T-helper 1 cell treated with Interleukin-12 subunit alpha and Interleukin-12 subunit beta and Interleukin-4 antibody, amounts not matched to agents 30 ng/mL and 1 ng/mL, for 36 hours (primary cell): ENCODE data around the gene CAMK1. TPM values are rescaled to one million over a fixed set of nuclear protein-coding genes. Genes with fewer than 3 reads are reported as not detected.

Source experiments
- intact Hi-C: fragments of 100-400 bp; cut with micrococcal nuclease; formaldehyde crosslinking; loops from one replicate; pipeline ENCODE4 v1.15.1; 2024
- total RNA-seq: library from RNA; stranded (reverse); gene quantifications from 2 replicates; pipeline ENCODE4 v1.2.3, GENCODE V29; 2022

The CAMK1 gene
- total RNA-seq, 1 donor from 2014 or later = 22.6 TPM

DNA sequence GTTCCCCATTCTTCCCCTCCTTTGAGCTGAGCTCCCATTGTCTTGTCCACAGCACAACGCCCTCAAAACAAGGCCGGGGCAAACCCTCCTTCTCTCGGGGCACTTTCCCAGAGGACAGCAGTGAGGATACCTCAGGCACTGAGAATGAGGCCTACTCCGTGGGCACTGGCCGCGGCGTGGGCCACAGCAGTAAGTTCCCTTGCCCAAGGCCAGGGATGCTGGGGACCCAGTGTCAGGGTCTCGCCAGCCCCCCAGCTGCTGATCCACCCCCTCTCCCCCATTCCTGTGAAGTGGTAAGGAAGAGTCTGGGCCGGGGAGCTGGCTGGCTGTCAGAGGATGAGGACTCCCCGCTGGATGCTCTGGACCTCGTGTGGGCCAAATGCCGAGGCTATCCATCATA is 24.2 kb downstream of the CAMK1 start:
- intact Hi-C loops = no loop called here

DNA sequence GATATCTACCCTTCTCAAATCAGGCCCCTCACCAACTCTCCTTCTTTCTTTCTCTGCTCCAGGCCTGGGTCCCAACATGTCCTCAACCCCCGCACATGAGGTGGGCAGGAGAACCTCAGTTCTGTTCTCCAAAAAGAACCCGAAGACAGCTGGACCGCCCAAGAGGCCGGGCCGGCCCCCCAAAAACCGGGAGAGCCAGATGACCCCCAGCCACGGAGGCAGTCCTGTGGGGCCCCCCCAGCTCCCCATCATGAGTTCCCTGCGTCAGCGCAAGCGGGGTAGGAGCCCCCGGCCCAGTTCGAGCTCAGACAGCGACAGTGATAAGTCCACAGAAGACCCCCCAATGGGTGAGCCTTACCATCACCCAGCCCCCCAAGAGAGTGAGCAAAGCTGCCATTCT is 25.6 kb downstream of the CAMK1 start:
- intact Hi-C loops = no loop called here

DNA sequence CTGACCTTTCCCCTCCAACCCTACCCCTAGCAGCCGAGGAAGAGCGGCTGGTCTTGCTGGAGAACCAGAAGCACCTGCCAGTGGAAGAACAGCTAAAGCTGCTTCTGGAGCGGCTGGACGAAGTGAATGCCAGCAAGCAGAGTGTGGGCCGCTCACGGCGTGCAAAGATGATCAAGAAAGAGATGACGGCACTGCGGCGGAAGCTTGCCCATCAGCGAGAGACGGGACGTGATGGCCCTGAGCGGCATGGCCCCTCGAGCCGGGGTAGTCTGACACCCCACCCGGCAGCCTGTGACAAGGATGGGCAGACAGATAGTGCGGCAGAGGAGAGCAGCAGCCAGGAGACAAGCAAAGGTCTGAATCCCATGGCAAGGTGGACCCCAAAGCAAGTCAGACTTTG is 26.2 kb downstream of the CAMK1 start:
- intact Hi-C loops = no loop called here

DNA sequence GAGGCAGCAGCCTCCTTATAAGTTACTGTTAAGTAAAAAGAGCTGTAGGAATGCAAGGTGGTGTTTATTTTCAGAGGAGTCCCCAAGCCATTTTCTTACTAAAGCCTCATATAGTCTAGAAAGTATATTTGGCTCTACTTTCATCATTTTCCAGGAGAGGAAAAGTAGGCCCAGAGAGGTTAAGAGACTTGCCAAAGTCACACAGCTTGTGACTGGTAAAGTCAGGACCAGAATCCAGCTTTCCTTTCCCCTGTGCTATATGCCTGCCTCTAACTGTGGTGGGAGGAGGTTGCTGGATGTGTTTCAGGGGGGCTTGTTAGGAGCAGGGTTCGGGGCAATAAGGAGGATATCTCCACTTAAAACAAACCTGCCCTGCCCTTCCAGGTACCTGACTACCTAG is 27.2 kb downstream of the CAMK1 start:
- intact Hi-C loops = no loop called here

DNA sequence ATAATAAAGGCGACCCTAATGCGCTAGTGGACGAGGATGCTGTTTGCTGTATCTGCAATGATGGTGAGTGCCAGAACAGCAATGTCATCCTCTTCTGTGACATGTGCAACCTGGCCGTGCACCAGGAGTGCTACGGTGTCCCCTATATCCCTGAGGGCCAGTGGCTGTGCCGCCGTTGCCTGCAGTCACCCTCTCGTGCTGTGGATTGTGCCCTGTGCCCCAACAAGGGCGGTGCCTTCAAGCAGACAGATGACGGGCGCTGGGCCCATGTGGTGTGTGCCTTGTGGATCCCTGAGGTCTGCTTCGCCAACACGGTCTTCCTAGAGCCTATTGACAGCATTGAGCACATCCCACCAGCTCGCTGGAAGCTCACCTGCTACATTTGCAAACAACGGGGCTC is 30.6 kb downstream of the CAMK1 start:
- intact Hi-C loops = loop anchor here (10.0 kb wide), 1 partner anchor 376 kb away; the partner anchor contains the start of gene BRK1

DNA sequence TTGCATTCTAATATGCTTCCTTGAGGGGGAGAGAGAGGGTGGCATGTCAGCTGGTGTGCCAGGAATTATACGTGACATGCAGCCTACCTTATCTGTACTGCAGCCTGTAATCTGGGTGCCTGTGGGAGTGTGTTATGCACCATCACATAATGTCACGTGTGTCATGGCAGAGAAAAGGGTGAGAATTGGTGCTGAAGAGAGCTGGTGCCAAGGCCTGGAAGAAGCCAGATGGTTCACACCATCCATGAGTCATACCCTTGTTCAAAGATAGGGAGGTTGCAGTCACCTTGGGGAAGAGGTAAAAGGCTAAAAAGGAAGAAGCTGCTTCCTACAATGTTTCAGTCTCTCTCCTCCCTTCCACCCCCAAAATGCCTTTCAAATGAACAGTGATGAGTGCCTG is 32.9 kb downstream of the CAMK1 start:
- intact Hi-C loops = loop anchor here (10.0 kb wide), 1 partner anchor 378 kb away; the partner anchor contains the start of gene BRK1

DNA sequence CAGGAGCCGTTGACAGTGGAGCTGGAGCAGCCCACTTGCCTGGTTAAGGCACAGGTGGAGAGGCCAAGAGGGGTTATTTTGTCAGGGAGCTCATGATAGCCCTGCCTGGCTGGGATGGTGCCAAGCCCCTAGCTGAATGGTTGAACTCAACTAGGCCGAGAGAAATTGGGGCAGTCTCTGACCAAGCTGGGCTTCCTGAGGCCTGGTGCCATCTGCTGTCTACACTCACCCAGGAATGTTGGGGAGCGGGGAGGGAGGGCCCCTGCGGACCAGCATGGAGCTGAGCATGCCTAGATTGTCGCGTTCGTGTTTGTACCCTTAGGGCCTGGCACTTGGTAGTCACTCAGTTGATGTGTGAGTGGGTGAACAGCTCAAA is 37.0 kb downstream of the CAMK1 start:
- intact Hi-C loops = loop anchor here (10.0 kb wide), 1 partner anchor 382 kb away; the partner anchor contains the start of gene BRK1

DNA sequence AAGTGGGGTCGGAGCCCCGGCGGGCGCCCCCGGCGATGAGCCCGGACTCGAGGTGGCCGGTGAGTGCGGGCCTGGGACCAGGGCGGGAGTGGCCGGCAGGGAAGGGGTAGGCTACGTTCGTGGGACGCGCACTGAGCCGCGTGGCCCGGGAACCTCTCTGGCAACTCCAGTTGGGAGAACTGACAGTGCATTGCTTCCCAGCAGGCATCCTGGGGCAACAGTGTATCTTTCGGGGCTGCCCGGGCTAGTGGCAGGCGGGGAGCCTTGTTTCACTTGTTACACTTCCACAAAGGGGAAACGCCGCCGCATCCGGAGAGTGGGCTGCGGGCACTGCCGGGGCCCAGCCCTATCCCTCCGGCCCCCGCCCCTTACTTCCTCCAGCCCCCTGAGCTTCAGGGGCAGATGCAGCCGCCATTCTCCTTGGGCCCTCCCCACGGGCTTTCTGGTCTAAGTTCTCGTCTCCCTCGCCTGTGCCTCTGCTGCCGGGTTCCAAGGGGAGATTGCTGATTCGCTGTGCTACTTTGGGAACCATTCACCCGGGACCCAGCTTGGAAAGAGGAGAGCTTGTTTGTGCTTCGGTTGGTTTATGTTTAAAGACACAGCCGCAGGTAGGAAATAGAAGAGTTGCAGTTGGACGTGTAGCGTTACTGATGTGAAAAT is 37.5 kb downstream of the CAMK1 start:
- intact Hi-C loops = loop anchor here (10.0 kb wide), 1 partner anchor 383 kb away; the partner anchor contains the start of gene BRK1

DNA sequence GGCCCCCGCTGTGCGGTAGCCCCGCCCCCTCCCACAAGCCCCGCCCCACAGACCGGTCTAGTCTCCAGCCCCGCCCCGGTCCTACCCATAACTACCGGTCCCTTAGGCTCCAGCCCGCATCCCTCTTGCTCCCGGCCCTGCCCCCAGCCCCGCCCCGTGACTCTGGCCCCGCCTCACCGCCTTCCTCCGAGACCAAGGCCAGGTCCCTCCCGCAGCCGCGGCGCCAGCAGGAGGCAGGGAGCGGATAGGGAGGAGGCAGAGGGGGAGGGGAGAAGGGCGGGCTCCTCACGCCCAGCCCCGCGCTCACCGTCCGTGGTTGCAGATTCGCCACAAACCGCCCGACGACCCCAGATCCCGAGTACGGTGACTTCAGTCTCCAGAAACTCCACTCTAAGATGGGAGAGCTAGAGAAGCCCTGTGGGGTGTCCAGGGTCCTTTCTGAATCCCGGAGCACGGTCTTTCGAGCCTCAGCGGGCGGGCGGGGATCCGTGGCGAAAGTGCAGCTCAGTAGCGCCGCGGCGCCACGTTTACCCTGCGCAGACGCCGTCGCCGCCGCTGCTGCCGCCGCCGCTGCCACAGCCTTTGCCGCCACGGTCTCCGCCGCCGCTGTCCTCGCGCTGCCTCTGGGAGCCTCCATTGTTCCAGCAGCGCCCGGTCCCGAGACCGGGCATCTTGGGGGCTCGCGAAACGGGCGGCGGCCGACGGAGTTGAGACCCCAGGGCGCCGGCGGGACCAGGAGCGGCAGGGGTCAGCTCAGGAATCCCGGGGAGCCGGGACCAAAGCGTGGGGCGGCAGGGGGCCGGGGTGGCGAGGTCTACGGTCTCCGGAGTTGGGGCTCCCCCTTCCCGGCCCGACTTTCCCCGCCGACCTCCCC is 38.3 kb downstream of the CAMK1 start, which contains the start of gene BRPF1:
Gene BRPF1, plus strand, starts transcription at position 530 of the 874 bp plus-strand sequence. CDS start 2,406 bp downstream, outside the sequence.
- intact Hi-C loops = loop anchor here (1.0 to 10.0 kb wide), 19 partner anchors 19 to 1541 kb away; partner anchors contain the start of genes ATG7, BRK1, CRELD1 and EMC3

DNA sequence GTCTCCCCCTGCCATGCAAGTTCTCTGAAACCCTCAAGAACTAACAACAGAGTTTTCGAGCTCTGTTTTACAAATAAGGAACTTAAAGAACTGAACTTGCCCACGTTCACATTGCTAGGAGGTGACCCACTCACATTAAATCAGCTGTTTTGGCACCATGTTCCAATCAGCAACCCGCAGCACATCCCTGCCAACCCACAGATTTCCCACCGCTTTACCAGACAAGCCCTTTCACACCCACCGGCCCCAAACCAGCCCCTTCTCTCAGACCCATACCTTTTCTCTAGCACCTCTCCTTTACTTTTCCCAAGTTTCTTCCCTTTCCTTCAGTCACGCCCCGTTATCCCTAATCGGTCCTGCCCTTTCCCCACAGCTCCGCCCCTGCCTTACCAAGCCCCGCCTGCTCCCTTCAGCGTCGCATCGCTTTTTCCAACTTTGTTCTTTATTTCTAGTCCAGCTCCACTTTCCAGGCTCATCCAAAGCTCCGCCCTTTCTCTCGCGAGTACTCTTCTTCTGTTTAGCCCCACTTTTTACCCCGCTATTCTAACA is 39.0 kb downstream of the CAMK1 start:
- intact Hi-C loops = loop anchor here (1.0 to 10.0 kb wide), 19 partner anchors 20 to 1542 kb away; partner anchors contain the start of genes ATG7, BRK1, CRELD1 and EMC3

DNA sequence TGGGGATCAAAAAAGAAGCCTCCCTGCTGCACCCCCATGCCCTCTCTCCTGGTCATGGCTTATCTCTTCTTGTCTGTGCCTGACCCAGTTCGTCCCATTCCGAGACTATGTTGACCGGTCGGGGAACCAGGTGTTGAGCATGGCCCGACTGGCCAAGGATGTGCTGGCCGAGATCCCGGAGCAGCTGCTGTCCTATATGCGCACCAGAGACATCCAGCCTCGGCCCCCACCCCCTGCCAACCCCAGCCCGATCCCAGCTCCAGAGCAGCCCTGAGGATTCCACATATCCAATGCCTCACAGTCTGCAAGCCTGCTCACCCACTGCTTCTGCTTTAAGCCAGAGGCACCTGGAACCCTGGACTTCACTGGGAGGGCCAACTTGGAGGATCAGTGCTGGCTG is 40.3 kb downstream of the CAMK1 start:
- intact Hi-C loops = no loop called here

DNA sequence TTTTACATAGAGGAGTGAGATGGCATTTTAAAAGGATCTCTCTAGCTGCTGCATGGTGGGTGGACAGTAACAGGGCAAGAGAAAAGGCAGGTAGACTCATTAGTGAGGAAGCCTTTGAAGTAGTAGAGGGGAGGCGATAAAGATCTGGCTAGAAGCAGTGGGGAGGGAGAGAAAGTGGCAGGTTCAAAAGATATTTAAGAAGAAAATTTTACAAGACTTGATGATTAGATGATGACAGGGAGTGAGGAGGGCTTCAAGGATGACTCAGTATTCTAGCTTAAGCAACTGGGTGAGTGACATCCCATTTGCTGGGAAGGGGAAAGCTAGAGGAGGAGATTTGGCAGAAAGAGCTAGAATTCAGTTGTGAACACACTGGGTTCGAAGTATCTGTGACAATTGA is 42.0 kb downstream of the CAMK1 start:
- intact Hi-C loops = loop anchor here (1.0 kb wide), 5 partner anchors 65 to 594 kb away; partner anchors contain the start of genes MTMR14, SEC13 and TADA3

DNA sequence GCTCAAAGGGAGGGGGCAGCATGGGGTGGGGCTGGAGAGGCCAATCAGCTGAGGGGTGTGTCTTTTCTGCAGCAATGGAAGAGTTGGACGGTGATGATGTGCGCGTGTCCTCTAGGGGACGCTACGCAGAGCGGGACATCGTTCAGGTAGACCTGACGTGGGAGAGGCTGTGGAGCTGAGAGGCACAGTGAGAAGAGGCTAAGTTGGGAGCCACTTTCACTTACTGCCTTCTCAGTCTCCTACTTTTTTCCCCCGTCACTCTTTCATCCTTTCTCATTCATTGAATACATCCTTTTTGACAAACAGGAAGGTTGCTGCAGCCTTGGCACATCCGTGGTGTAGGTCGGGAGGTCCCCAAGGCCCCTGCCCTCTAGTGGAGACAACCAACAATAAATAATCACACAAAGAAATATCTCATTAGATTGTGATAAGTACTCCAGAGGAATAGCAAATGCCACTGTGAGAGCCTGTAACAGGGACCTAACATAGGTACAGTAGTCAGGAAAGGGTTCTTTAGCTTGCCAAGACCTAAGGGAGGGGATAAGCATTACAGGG is 42.6 kb downstream of the CAMK1 start:
- intact Hi-C loops = loop anchor here (1.0 kb wide), 5 partner anchors 65 to 594 kb away; partner anchors contain the start of genes MTMR14, SEC13 and TADA3

DNA sequence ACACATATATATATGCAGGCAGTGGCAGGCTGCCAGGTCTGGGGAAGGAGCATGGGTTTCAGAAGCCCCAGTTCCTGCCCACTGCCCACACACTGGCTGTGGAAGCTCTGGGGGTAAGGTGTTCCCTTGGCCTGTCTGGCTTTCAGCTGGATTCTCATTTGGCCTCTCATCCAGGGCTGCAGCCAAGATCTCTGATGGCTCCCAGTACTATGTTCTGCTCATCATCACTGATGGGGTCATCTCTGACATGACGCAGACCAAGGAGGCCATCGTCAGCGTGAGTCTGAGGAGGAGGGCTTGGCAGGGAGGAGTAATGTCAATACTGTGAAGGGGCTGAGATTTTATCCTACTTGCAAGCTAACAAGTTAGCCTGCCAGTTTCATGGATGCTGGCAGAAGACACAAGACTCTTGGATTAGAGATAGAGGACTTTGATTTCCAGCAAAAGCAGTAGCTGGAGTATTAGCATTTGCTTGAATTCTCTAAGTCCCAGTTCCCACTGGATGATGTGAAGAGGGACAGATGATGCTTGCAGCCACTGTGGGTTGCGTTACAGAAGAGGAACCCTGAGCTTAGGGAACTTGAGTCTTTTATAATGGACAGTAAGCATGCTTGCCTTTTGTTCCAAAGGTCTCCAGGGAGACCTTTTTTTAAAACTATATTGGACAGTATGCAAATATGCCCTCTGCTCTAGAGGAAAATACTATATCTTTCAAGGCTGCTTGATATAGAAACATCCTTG is 43.8 kb downstream of the CAMK1 start:
- intact Hi-C loops = no loop called here

DNA sequence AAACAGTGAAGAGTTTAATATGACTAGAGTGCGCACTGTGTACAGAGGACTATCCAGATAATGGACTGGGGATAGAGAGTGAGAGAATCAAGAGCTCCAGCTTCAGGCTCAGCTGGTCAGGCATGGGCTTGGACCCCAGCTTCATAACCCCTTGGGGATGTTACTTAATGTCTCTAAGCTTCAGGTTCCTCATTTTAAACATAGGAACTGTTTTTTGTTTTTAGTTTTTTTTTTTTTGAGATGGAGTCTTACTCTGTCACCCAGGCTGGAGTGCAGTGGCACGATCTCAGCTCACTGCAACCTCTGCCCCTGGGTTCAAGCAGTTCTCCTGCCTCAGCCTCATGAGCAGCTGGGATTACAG is 48.1 kb downstream of the CAMK1 start:
- intact Hi-C loops = no loop called here

DNA sequence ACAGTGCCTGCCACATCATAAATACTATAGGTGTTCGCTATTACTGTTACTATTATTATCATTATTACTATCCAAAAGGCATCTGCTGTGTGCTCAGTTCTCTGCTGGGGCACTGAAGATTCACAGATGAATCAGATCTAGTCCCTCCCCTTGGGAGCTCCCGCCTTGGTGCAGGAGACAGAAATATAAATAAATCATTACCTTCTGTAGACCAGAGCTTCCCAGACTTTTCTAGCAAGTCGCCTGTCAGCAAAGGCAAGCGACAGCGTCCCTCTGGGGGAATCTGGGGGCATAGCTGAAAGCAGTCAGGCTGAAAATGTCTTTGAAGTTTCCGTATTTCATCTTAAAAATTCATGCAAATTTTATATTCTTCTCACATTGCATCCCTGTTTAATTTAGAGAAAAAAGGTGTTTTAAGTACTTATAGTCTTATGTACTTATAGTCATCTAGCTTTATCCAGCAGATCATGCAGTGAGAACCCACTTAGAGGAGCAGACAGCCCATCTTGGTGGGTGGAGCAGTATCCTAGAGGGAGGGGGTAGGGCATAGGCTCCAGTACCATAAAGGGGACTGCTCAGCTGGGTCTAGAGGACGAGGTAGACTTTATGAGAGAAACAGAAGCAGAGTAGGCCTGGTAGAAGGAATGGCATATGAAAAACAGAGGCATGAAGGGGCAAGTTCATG is 48.6 kb downstream of the CAMK1 start:
- intact Hi-C loops = no loop called here

DNA sequence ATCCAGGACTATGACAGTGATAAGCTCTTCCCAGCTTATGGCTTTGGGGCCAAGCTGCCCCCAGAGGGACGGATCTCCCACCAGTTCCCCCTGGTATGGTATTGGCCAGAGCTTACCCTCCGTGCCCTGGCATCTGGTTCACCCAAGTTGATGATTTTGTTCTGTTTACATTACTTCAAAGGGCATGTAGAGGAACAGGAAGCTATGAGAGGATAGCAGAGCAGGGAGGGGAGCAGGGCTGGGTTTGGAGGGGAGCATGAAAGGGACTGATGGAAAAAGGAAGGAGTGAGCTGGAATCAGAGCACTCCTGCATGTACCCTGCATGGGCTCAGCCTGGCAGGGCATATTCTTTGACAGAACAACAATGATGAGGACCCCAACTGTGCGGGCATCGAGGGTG is 51.6 kb downstream of the CAMK1 start:
- intact Hi-C loops = no loop called here

DNA sequence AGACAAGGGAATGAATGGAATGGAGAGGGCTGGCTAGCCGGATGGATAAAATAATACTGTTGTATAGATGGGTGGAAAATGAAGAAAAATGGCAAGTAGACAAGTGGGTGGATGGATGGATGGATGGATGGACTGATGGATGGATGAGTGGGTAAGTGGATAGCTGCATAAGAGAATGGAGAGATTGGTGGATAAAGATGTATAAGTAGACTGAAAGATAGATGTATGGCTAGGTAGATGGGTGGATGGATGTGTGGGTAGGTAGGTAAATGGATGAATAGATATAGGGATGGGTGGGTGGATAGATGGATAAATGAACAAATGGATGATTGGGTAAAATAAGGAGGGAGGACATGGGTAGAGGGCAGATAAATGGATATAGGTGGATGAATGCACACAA is 52.2 kb downstream of the CAMK1 start:
- intact Hi-C loops = no loop called here

DNA sequence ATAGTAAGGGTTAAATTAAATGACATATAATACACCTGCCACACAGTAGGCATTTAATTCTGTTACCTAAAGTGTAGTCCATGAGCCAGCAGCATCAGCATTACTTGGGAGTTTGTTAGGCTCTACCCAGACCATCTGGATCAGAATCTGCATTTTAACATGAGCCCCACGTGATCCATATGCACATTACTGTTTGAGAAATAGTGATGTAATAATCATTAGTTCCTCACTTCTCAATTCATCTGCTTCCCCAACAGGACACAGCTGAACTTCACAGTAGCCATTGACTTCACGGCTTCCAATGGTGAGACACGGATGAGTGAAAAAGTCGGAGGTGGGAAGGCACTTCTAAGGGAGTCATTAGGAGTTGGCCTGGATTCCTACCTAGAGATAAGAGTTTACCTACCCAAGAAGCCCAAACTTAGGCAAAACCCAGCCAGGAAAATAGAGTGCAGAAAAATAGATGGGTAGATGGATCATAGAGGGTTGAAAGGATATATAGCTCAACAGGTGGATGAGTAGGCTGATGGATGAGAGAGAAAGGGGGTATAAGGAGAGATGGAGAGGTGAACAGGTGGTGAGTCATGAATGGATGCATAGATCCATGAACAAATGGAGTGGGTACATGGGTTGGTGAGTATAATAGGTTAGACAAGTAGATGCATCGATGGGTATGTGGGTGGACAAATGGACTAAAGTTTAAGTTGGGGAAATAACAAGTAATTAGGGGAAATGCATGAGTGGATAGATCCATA is 52.8 kb downstream of the CAMK1 start:
- intact Hi-C loops = no loop called here
